IMR-90 (cell line): ENCODE results near the gene HGFAC. TPM values are rescaled to one million over a fixed set of nuclear protein-coding genes. Genes with fewer than 3 reads are reported as not detected.
A peak's percentile ranks its signal among the peaks of the same experiment; 100 is the strongest.

Experiments used
- ATAC-seq: fragments of 200-7000 bp; cut with Tn5 transposase; 2 replicates; pipeline ENCODE4 v1.9.1; 2020; ENCODE audit warnings: low read depth, mild to moderate bottlenecking, moderate library complexity
- BruUV-seq: library from RNA; stranded (reverse); fragments of 400-500 nt; replicated peaks from 2 replicates; lab custom pipeline; 2021; lab: Mats Ljungman, UMichigan
- CTCF ChIA-PET: fragments of 300-600 bp; formaldehyde crosslinking; extraction: SDS; loops from one replicate; lab custom pipeline; 2021; ENCODE audit warnings: antibody characterized with exemption; lab: Yijun Ruan, JAX
- POLR2A ChIA-PET: fragments of 300-600 bp; sonication (Branson Sonifier 250); formaldehyde crosslinking; loops from one replicate; lab custom pipeline; 2022; ENCODE audit warnings: antibody characterized with exemption; ENCODE audit not compliant: unreplicated experiment; lab: Charles Lee
- DNase-seq: peaks from one replicate; pipeline ENCODE4 v3.0.0; 2013
- H2AFZ ChIP-seq: replicated peaks from 2 replicates; pipeline ENCODE3; 2013; ENCODE audit warnings: low read length, mild to moderate bottlenecking; ENCODE audit not compliant: poor library complexity
- H2AK5ac ChIP-seq: 2 replicates; pipeline ENCODE4 v1.6.1; 2013; ENCODE audit warnings: low read depth, low read length, inconsistent platforms
- H2AK9ac ChIP-seq: replicated peaks from 2 replicates; pipeline ENCODE3; 2013; ENCODE audit warnings: mild to moderate bottlenecking, low read depth, low read length, moderate library complexity; ENCODE audit not compliant: poor library complexity
- H2BK120ac ChIP-seq: 2 replicates; pipeline ENCODE4 v1.6.1; 2013; ENCODE audit warnings: low read depth, low read length, inconsistent platforms
- H2BK15ac ChIP-seq: 3 replicates; pipeline ENCODE4 v1.6.1; 2013; ENCODE audit warnings: low read depth, low read length, inconsistent platforms
- H2BK20ac ChIP-seq: 2 replicates; pipeline ENCODE4 v1.6.1; 2013; ENCODE audit warnings: low read depth, mild to moderate bottlenecking, inconsistent platforms, low read length, moderate library complexity
- H2BK5ac ChIP-seq: 2 replicates; pipeline ENCODE4 v1.6.1; 2013; ENCODE audit warnings: mild to moderate bottlenecking, low read depth, low read length, inconsistent platforms; ENCODE audit not compliant: poor library complexity, severe bottlenecking
- H3K14ac ChIP-seq: replicated peaks from 2 replicates; pipeline ENCODE4 v1.6.1; 2013; ENCODE audit warnings: low read depth, low read length, inconsistent platforms
- H3K18ac ChIP-seq: 2 replicates; pipeline ENCODE4 v1.6.1; 2013; ENCODE audit warnings: low read depth, low read length, control low read depth
- H3K23ac ChIP-seq: 2 replicates; pipeline ENCODE4 v1.6.1; 2013; ENCODE audit warnings: low read depth, low read length, inconsistent platforms
- H3K27ac ChIP-seq: 2 replicates; pipeline ENCODE4 v1.5.1; 2013; ENCODE audit warnings: mild to moderate bottlenecking, control low read depth, low read length; ENCODE audit not compliant: insufficient read depth
- H3K27me3 ChIP-seq: 2 replicates; pipeline ENCODE4 v1.6.1; 2013; ENCODE audit warnings: low read length; ENCODE audit not compliant: control insufficient read depth, insufficient read depth
- H3K36me3 ChIP-seq: 2 replicates; pipeline ENCODE4 v1.6.1; 2013; ENCODE audit warnings: low read length, mixed read lengths; ENCODE audit not compliant: control insufficient read depth, insufficient read depth
- H3K4ac ChIP-seq: 2 replicates; pipeline ENCODE4 v1.6.1; 2013; ENCODE audit warnings: low read depth, low read length, inconsistent platforms
- H3K4me1 ChIP-seq: 2 replicates; pipeline ENCODE4 v1.6.1; 2013; ENCODE audit warnings: low read length, mixed read lengths; ENCODE audit not compliant: control insufficient read depth, insufficient read depth
- H3K4me2 ChIP-seq: 2 replicates; pipeline ENCODE4 v1.6.1; 2013; ENCODE audit warnings: low read depth, mild to moderate bottlenecking, control low read depth, low read length, moderate library complexity
- H3K4me3 ChIP-seq: 2 replicates; pipeline ENCODE4 v1.5.1; 2013; ENCODE audit warnings: low read depth, mild to moderate bottlenecking, control low read depth, low read length, moderate library complexity; ENCODE audit not compliant: insufficient read depth
- H3K56ac ChIP-seq: 2 replicates; pipeline ENCODE4 v1.6.1; 2013; ENCODE audit warnings: low read length, inconsistent platforms; ENCODE audit not compliant: insufficient read depth; ENCODE audit errors: extremely low read depth
- H3K79me1 ChIP-seq, 2 experiments: 2 replicates each; pipeline ENCODE4 v1.6.1; 2013; ENCODE audit warnings: low read length in 2 of 2, inconsistent platforms in 1 of 2, low read depth in 1 of 2
- H3K9ac ChIP-seq: 2 replicates; pipeline ENCODE4 v1.6.1; 2013; ENCODE audit warnings: low read depth, low read length, control low read depth
- H3K9me1 ChIP-seq: 2 replicates; pipeline ENCODE4 v1.6.1; 2013; ENCODE audit warnings: low read length, inconsistent platforms; ENCODE audit not compliant: insufficient read depth
- H3K9me3 ChIP-seq: 2 replicates; pipeline ENCODE4 v1.6.1; 2013; ENCODE audit warnings: low read length; ENCODE audit not compliant: control insufficient read depth, insufficient read depth
- H4K20me1 ChIP-seq: 2 replicates; pipeline ENCODE4 v1.6.1; 2013; ENCODE audit warnings: low read length, inconsistent platforms; ENCODE audit not compliant: insufficient read depth
- H4K5ac ChIP-seq: 2 replicates; pipeline ENCODE4 v1.6.1; 2013; ENCODE audit warnings: mild to moderate bottlenecking, low read depth, low read length, control low read depth
- H4K8ac ChIP-seq, 2 experiments: 2 replicates each; pipeline ENCODE4 v1.6.1; 2013; ENCODE audit warnings: low read depth in 2 of 2, low read length in 2 of 2, control low read depth in 1 of 2, inconsistent platforms in 1 of 2
- H4K91ac ChIP-seq: 2 replicates; pipeline ENCODE4 v1.6.1; 2013; ENCODE audit warnings: low read depth, low read length, inconsistent platforms; ENCODE audit not compliant: insufficient read depth
- RCOR1 ChIP-seq: IDR thresholded peaks from 2 replicates; pipeline ENCODE4 v1.6.1; 2012; ENCODE audit warnings: mild to moderate bottlenecking, low read length, improper control_type of control experiment; ENCODE audit not compliant: insufficient replicate concordance
- RFX5 ChIP-seq: IDR thresholded peaks from 2 replicates; pipeline ENCODE4 v1.8.0; 2012; ENCODE audit warnings: low read depth, mild to moderate bottlenecking, low read length, moderate library complexity
- SMC3 ChIP-seq: fragments of 150-350 bp; IDR thresholded peaks from 2 replicates; pipeline ENCODE4 v1.6.1; 2016; ENCODE audit warnings: low read depth, mild to moderate bottlenecking, antibody characterized with exemption, low read length, moderate library complexity
- WGBS, 2 experiments: methylation state at CpG; one replicate each; pipeline versions ENCODE4 v1.1.5 to v1.1.7; 2013; ENCODE audit warnings: missing lambda C conversion rate in 2 of 2; ENCODE audit not compliant: insufficient read length in 1 of 2; ENCODE audit errors: extremely low coverage in 2 of 2; 5-methylcytosine and 5-hydroxymethylcytosine counted together
- dilution Hi-C: fragments of 300-500 bp; cut with HindIII; formaldehyde crosslinking; loops from one replicate; pipeline ENCODE4 v1.14.3; 2018; ENCODE audit warnings: low sequenced_read_pairs; ENCODE audit not compliant: unreplicated experiment
- in situ Hi-C: fragments of 300-500 bp; cut with MboI; formaldehyde crosslinking; loops from 3 replicates; pipeline ENCODE4 v1.14.3; 2019; ENCODE audit warnings: low sequenced_read_pairs, inconsistent platforms, mixed read lengths
- intact Hi-C: fragments of 100-400 bp; cut with micrococcal nuclease; formaldehyde crosslinking; loops from 2 replicates; pipeline ENCODE4 v1.10.0; 2022
- polyA plus RNA-seq, 3 experiments: library from polyadenylated mRNA; depleted of rRNA; stranded (reverse); fragments of >200 nt; gene quantifications; 2 replicates each; pipeline ENCODE4 v1.2.3, GENCODE V29; 2012; ENCODE audit warnings: low replicate concordance in 1 of 3
- total RNA-seq: library from RNA; depleted of rRNA; stranded (reverse); fragments of >200 nt; gene quantifications from 2 replicates; pipeline ENCODE4 v1.2.3, GENCODE V29; 2012

The HGFAC gene
- total and polyA plus RNA-seq, 2 of the 4 experiments (the other 2 are of a cell fraction), result 0.05 TPM; not detected in 1

DNA sequence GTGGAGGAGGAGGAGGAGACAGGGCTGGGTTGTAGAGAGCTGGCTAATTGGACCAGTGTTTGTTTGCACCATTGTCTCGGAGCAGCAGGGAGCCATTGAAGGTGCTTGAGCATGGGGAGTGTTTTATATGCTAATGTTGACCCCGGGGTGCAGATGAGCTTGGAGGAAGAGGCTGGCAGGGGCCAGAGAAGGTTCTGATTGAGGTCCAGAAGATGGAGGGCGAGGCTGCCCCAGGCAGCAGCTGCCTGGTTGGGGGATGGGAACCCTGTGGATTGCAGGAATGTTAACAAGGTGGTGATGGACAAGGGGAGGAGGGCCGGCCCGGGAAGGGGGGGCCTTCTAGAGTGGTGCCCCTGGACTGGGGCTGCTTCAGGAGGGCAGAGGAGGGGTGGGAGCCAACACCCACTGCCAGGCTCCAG is 39.4 kb downstream of the HGFAC start:
- POLR2A ChIA-PET, result no interaction called here
- ATAC-seq, result no peak
- intact Hi-C loops, result loop anchor here (5.0 kb wide), 2 partner anchors 289 to 374 kb away; no protein-coding TSS in a partner anchor

More for the DNA sequence above, 39.4 kb downstream of the HGFAC start:
- in situ Hi-C loops, result no loop called here
- Histone ChIP-seq H3K79me1 (no peaks in the 10 kb centered on the region), H3K4ac (no peak overlapping the region), H4K8ac (no peak overlapping the region), H3K9ac (no peak overlapping the region), H3K23ac (no peak overlapping the region), H4K91ac (no peak overlapping the region), H3K14ac (no peak overlapping the region), H2AFZ (peak overlapping the region; percentile 2), H4K5ac (no peak overlapping the region), H2BK15ac (no peak overlapping the region), H3K18ac (no peak overlapping the region), H3K56ac (no peak overlapping the region), H2AK5ac (no peak overlapping the region), H3K36me3 (no peaks in the 10 kb centered on the region), H3K4me2 (no peak overlapping the region), H3K27me3 (peaks cover 54% of the 10 kb centered on the region), H4K20me1 (no peaks in the 10 kb centered on the region), H3K4me3 (no peak overlapping the region), H2BK5ac (no peak overlapping the region), H2BK120ac (no peak overlapping the region), H2AK9ac (no peak overlapping the region), H3K4me1 (no peaks in the 10 kb centered on the region), H3K9me1 (no peaks in the 10 kb centered on the region), H3K27ac (no peak overlapping the region), H3K9me3 (no peaks in the 10 kb centered on the region), H2BK20ac (no peak overlapping the region)
- DNase-seq, result no peak
- no TSS peak for BruUV-seq
- no peak for TF ChIP-seq RCOR1
- no peak for TF ChIP-seq RFX5
- TF ChIP-seq SMC3, result no peak
- 50% methylated on average over 3 of the region's 5 CpGs; no CpG with 5 or more reads in 1 of the 2 experiments for WGBS, 2 experiments
- CTCF ChIA-PET, result interaction anchor here (0.6 to 1.6 kb wide), 10 partner anchors 8 to 289 kb away, joined by 3 to 9 read pairs (median 4); no protein-coding TSS in a partner anchor
- dilution Hi-C loops, result no loop called here
